ENCODE data around the gene HENMT1.

HENMT1 gene

GRCh38 chr1:108617008-108617723, 43.7 kb downstream of the HENMT1 start:
- Mint-ChIP-seq H3K4me3 (no peak overlapping the region), H3K4me1 (no peaks in the 10 kb centered on the region)

GRCh38 chr1:108615544-108615943, 45.3 kb downstream of the HENMT1 start:
- DNase-seq (no peak), ATAC-seq (no peak)
- no peaks in the 10 kb centered on the region for H3K4me1 Mint-ChIP-seq
- H3K27ac Mint-ChIP-seq, result no peak overlapping the region
- H3K9me3 Mint-ChIP-seq, result no peaks in the 10 kb centered on the region
- no peak overlapping the region for H3K4me3 Mint-ChIP-seq
- no peaks in the 10 kb centered on the region for H3K27me3 Mint-ChIP-seq

More at GRCh38 chr1:108617008-108617723, 43.7 kb downstream of the HENMT1 start:
- Mint-ChIP-seq H3K9me3 (no peaks in the 10 kb centered on the region), H3K27ac (no peak overlapping the region), H3K27me3 (no peaks in the 10 kb centered on the region)
- ATAC-seq (no peak), DNase-seq (no peak)

GRCh38 chr1:108612496-108612895, 48.4 kb downstream of the HENMT1 start:
- H3K27ac Mint-ChIP-seq, result no peak overlapping the region
- peaks cover 5% of the 10 kb centered on the region for H3K4me1 Mint-ChIP-seq
- no peak for ATAC-seq
- no peak for DNase-seq
- no peak overlapping the region for H3K4me3 Mint-ChIP-seq
- H3K9me3 Mint-ChIP-seq, result no peaks in the 10 kb centered on the region
- no peaks in the 10 kb centered on the region for H3K27me3 Mint-ChIP-seq

- Mint-ChIP-seq H3K9me3 (no peaks in the 10 kb centered on the region), H3K27ac (no peak overlapping the region)
- ATAC-seq, result no peak
These were observed 48.9 kb downstream of the HENMT1 start for GRCh38 chr1:108611984-108612383.

GRCh38 chr1:108610073-108610472, 50.8 kb downstream of the HENMT1 start:
- Mint-ChIP-seq H3K27me3 (no peaks in the 10 kb centered on the region), H3K27ac (no peak overlapping the region), H3K4me3 (no peak overlapping the region), H3K4me1 (peaks cover 5% of the 10 kb centered on the region), H3K9me3 (no peaks in the 10 kb centered on the region)
- ATAC-seq, result no peak
- no peak for DNase-seq

More at GRCh38 chr1:108611984-108612383, 48.9 kb downstream of the HENMT1 start:
- H3K27me3 Mint-ChIP-seq, result no peaks in the 10 kb centered on the region
- no peak overlapping the region for H3K4me3 Mint-ChIP-seq
- H3K4me1 Mint-ChIP-seq, result peaks cover 5% of the 10 kb centered on the region
- DNase-seq, result no peak

GRCh38 chr1:108609483-108610049, 51.3 kb downstream of the HENMT1 start:
- Mint-ChIP-seq H3K4me1 (peaks cover 5% of the 10 kb centered on the region), H3K27ac (no peak overlapping the region), H3K4me3 (no peak overlapping the region), H3K9me3 (no peaks in the 10 kb centered on the region), H3K27me3 (no peaks in the 10 kb centered on the region)
- no peak for DNase-seq
- no peak for ATAC-seq

GRCh38 chr1:108606478-108606877, 54.4 kb downstream of the HENMT1 start:
- H3K27me3 Mint-ChIP-seq, result no peaks in the 10 kb centered on the region
- H3K4me3 Mint-ChIP-seq, result no peak overlapping the region
- peaks cover 5% of the 10 kb centered on the region for H3K4me1 Mint-ChIP-seq
- no peak for ATAC-seq
- no peak overlapping the region for H3K27ac Mint-ChIP-seq
- DNase-seq, result no peak
- no peaks in the 10 kb centered on the region for H3K9me3 Mint-ChIP-seq

GRCh38 chr1:108605633-108606032, 55.3 kb downstream of the HENMT1 start:
- DNase-seq (no peak), ATAC-seq (no peak)
- Mint-ChIP-seq H3K9me3 (no peaks in the 10 kb centered on the region), H3K4me3 (no peak overlapping the region), H3K27me3 (no peaks in the 10 kb centered on the region), H3K27ac (no peak overlapping the region), H3K4me1 (peaks cover 5% of the 10 kb centered on the region)

GRCh38 chr1:108601708-108602410, 59.0 kb downstream of the HENMT1 start:
- Mint-ChIP-seq H3K27me3 (no peaks in the 10 kb centered on the region), H3K4me3 (no peak overlapping the region), H3K27ac (peak overlapping the region in 1 of 2 donors; percentile 40), H3K4me1 (no peaks in the 10 kb centered on the region), H3K9me3 (no peaks in the 10 kb centered on the region)
- no peak for ATAC-seq
- no peak for DNase-seq

GRCh38 chr1:108600504-108600903, 60.4 kb downstream of the HENMT1 start:
- ATAC-seq, result no peak
- Mint-ChIP-seq H3K27ac (no peak overlapping the region), H3K27me3 (no peaks in the 10 kb centered on the region), H3K4me1 (no peaks in the 10 kb centered on the region), H3K4me3 (no peak overlapping the region), H3K9me3 (no peaks in the 10 kb centered on the region)
- no peak for DNase-seq

GRCh38 chr1:108598340-108598739, 62.6 kb downstream of the HENMT1 start:
- Mint-ChIP-seq H3K9me3 (no peaks in the 10 kb centered on the region), H3K4me3 (no peak overlapping the region), H3K4me1 (peaks cover 14% of the 10 kb centered on the region), H3K27me3 (no peaks in the 10 kb centered on the region), H3K27ac (no peak overlapping the region)
- DNase-seq (no peak), ATAC-seq (no peak)

Measured in stimulated activated naive CD8-positive, alpha-beta T cell treated with anti-CD3 and anti-CD28 coated beads, Interleukin-15, amount 100 ng/mL, for 72 hours (primary cell).